Measurements from ENCODE around the gene ACSL4. TPM values are rescaled to one million over a fixed set of nuclear protein-coding genes. Genes with fewer than 3 reads are reported as not detected.

Gene ACSL4
- total and polyA plus RNA-seq, 9 of the 15 experiments (the other 6 are each of a cell fraction or from before 2014, with no cell fraction given), result 9.8 to 35.1 (median 25.5) TPM

DNA sequence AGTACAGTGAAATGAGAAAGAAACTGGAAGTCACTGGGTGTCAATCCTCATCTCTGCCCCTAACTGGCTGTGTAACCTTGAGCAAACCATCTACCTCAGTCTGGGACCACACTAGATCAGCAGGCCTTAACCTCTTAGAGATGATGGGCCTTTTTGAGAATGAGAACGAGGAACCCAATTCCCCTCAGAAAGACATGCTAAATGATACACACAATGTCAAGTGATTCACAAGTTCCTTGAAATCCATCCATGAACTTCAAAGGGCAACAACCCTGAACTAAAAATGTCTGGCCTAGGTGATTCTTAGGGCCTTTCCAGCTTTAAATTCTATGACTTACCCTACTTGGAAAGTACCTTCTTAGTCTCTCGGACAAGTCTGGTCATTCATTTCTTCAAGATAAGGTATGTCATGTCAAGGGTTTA is 47.4 kb downstream of the ACSL4 start:
- no peak for DNase-seq (ENCODE audit: extremely low read depth in 1 of 4, low spot score in 3 of 4)
- no TSS peak for BruUV-seq (replicated peaks)
- TF ChIP-seq ZNF785 (CRISPR knock-in tag; IDR thresholded peaks at IDR 0.05) (no peak), DNMT1 (IDR thresholded peaks at IDR 0.05) (no peak), SREBF2 (CRISPR knock-in tag; IDR thresholded peaks at IDR 0.05) (no peak), SMAD4 (CRISPR knock-in tag; conservative IDR thresholded peaks at IDR 0.05) (no peak), LARP7 (IDR thresholded peaks at IDR 0.05) (no peak), FOS (IDR thresholded peaks at IDR 0.05; ENCODE audit: extremely low read depth, insufficient read length) (no peak), IFI16 (CRISPR knock-in tag; IDR thresholded peaks at IDR 0.05) (no peak), GATAD2A (IDR thresholded peaks at IDR 0.05) (no peak), KLF13 (tag; IDR thresholded peaks at IDR 0.05; ENCODE audit: borderline replicate concordance, low read depth) (no peak), ZEB2 (IDR thresholded peaks at IDR 0.05) (no peak), ZZZ3 (IDR thresholded peaks at IDR 0.05) (no peak)
- TF ChIP-seq, protein P1, sequence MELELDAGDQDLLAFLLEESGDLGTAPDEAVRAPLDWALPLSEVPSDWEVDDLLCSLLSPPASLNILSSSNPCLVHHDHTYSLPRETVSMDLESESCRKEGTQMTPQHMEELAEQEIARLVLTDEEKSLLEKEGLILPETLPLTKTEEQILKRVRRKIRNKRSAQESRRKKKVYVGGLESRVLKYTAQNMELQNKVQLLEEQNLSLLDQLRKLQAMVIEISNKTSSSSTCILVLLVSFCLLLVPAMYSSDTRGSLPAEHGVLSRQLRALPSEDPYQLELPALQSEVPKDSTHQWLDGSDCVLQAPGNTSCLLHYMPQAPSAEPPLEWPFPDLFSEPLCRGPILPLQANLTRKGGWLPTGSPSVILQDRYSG (tag; conservative IDR thresholded peaks at IDR 0.05; ENCODE audit: low read depth), result no peak
- TF ChIP-seq, protein P2, sequence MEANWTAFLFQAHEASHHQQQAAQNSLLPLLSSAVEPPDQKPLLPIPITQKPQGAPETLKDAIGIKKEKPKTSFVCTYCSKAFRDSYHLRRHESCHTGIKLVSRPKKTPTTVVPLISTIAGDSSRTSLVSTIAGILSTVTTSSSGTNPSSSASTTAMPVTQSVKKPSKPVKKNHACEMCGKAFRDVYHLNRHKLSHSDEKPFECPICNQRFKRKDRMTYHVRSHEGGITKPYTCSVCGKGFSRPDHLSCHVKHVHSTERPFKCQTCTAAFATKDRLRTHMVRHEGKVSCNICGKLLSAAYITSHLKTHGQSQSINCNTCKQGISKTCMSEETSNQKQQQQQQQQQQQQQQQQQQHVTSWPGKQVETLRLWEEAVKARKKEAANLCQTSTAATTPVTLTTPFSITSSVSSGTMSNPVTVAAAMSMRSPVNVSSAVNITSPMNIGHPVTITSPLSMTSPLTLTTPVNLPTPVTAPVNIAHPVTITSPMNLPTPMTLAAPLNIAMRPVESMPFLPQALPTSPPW (CRISPR knock-in tag; IDR thresholded peaks at IDR 0.05), result no peak
- Histone ChIP-seq H4K20me1 (replicated peaks; ENCODE audit: control insufficient read depth, insufficient read depth, low read length) (no peaks in the 10 kb centered on the region; the same call in 1 of the 2 replicates), H3K9me3 (replicated peaks; ENCODE audit: control insufficient read depth, insufficient read depth, low read depth, low read length) (no peaks in the 10 kb centered on the region), H3K4me2 (ENCODE audit: insufficient read depth, low read length) (no peak overlapping the region), H2AFZ (ENCODE audit: low read depth, low read length) (no peak overlapping the region), H3K27me3 (ENCODE audit: control insufficient read depth in 2 of 2, insufficient read depth in 2 of 2, low read length in 2 of 2) (no peaks in the 10 kb centered on the region), H3K79me2 (ENCODE audit: control insufficient read depth, insufficient read depth, low read length) (no peaks in the 10 kb centered on the region; the same call in 1 of the 3 replicates), H3K9ac (ENCODE audit: insufficient read depth in 1 of 2, low read depth in 2 of 2, low read length in 2 of 2) (no peak overlapping the region), H3K9me1 (ENCODE audit: control insufficient read depth, insufficient read depth, low read length) (no peaks in the 10 kb centered on the region), H3K4me3 (no peak overlapping the region), H3K4me1 (replicated peaks in 1 of 2; ENCODE audit: control insufficient read depth in 2 of 2, insufficient read depth in 2 of 2, low read length in 2 of 2) (no peaks in the 10 kb centered on the region), H3K36me3 (ENCODE audit: control insufficient read depth, insufficient read depth, low read length) (peaks cover 32% of the 10 kb centered on the region; the same call in 2 of the 3 replicates), H3K27ac (ENCODE audit: extremely low read depth, low read depth, low read length) (no peak overlapping the region)
- in situ Hi-C loops (cut with MboI) (no loop called here), intact Hi-C loops (cut with micrococcal nuclease) (no loop called here)
- ChIA-PET POLR2A (interaction anchor here (1.0 kb wide), 1 partner anchor 12 kb away, joined by 3 read pairs; no protein-coding TSS in a partner anchor), CTCF (ENCODE audit: low intra/inter-chr PET ratio) (no interaction called here)
- 87% methylated on average over 2 of the region's 2 CpGs for WGBS (ENCODE audit: insufficient coverage, low coverage, missing lambda C conversion rate)
- no peak for FAIRE-seq
- ATAC-seq, result no peak
